Testis (tissue), 2 donors: ENCODE measurements around the gene BACH2.

Experiments used
- CTCF ChIP-seq, 3 experiments: fragments of 450-650 bp in 2 of 3; fragments of 200-600 bp in 1 of 3; sonication (generic) in 1 of 3; IDR thresholded peaks; one replicate each; pipeline ENCODE4 v1.5.1; 2016 to 2019; ENCODE audit warnings: antibody characterized with exemption in 3 of 3, mild to moderate bottlenecking in 2 of 3, moderate library complexity in 1 of 3
- POLR2A ChIP-seq: fragments of 450-650 bp; IDR thresholded peaks from one replicate; pipeline ENCODE4 v1.6.1; 2017; ENCODE audit warnings: antibody characterized with exemption, mild to moderate bottlenecking, moderate library complexity

DNA sequence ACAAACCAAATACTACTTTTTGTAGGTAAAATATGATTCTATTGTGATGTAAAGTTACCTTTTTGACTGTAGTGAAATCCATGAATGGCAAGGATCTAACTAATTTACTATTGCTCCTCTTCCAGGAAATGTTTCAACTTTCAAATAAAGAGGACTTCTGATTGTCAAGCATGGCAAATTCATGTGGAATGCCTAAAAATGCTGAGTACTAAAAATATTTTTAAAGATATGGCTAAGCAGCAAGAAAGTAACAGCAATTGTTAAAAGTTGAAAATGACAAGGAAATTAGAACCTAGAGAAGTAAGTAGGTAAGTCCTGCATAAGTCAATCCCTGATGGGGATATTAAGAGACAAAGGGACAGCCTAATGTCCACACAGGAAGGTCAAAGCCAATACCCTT is 126.0 kb downstream of the BACH2 start:
- TF ChIP-seq POLR2A (no peak), CTCF (IDR thresholded peaks at IDR 0.05) (no peak)
